Fibroblast of lung (primary cell): ENCODE data around the gene H6PD.

ENCODE experiments used
- EZH2 ChIP-seq: IDR thresholded peaks from 2 replicates; pipeline ENCODE4 v1.5.1; 2012; ENCODE audit warnings: low read length, control low read depth, mild to moderate bottlenecking; ENCODE audit errors: missing control alignments
- TF ChIP-seq, protein P1 (sequence below), 2 donors: IDR thresholded peaks in 1 of 2; conservative IDR thresholded peaks in 1 of 2; 1 replicate in 1 of 2; 2 replicates in 1 of 2; pipeline ENCODE4 v1.5.1; 2011 to 2012; ENCODE audit warnings: low read length in 2 of 2, control low read depth in 1 of 2, inconsistent platforms in 1 of 2, low read depth in 1 of 2, mild to moderate bottlenecking in 1 of 2

DNA sequence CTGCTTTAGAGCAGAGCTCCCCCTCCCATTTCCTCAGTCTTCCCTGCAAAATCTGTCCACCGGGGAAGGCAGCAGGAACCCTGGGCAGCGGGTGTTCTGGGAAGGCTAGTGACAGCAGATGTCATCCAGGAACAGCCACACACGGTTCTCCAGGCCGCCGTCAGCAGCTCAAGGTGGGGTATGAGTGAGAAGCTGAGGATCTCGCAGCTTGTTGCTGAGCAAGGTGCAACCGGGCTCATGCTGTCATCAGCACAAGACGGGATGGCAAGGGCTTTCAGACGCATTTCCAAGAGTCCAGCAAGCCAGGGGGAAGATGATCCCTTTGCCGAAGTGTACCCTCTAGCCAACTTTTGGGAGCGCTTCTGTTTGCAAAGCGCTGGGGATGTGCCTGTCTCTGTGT is 35.1 kb downstream of the H6PD start:
- TF ChIP-seq EZH2 = no peak
- TF ChIP-seq, protein P1, sequence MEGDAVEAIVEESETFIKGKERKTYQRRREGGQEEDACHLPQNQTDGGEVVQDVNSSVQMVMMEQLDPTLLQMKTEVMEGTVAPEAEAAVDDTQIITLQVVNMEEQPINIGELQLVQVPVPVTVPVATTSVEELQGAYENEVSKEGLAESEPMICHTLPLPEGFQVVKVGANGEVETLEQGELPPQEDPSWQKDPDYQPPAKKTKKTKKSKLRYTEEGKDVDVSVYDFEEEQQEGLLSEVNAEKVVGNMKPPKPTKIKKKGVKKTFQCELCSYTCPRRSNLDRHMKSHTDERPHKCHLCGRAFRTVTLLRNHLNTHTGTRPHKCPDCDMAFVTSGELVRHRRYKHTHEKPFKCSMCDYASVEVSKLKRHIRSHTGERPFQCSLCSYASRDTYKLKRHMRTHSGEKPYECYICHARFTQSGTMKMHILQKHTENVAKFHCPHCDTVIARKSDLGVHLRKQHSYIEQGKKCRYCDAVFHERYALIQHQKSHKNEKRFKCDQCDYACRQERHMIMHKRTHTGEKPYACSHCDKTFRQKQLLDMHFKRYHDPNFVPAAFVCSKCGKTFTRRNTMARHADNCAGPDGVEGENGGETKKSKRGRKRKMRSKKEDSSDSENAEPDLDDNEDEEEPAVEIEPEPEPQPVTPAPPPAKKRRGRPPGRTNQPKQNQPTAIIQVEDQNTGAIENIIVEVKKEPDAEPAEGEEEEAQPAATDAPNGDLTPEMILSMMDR (conservative IDR thresholded peaks at IDR 0.05 in 1 of 2, IDR thresholded peaks at IDR 0.05 in 1 of 2; ENCODE audit: low read depth in 1 of 2, low read length in 2 of 2) = no peak
